Measurements from ENCODE around the gene NCDN.

Gene NCDN, protein sequence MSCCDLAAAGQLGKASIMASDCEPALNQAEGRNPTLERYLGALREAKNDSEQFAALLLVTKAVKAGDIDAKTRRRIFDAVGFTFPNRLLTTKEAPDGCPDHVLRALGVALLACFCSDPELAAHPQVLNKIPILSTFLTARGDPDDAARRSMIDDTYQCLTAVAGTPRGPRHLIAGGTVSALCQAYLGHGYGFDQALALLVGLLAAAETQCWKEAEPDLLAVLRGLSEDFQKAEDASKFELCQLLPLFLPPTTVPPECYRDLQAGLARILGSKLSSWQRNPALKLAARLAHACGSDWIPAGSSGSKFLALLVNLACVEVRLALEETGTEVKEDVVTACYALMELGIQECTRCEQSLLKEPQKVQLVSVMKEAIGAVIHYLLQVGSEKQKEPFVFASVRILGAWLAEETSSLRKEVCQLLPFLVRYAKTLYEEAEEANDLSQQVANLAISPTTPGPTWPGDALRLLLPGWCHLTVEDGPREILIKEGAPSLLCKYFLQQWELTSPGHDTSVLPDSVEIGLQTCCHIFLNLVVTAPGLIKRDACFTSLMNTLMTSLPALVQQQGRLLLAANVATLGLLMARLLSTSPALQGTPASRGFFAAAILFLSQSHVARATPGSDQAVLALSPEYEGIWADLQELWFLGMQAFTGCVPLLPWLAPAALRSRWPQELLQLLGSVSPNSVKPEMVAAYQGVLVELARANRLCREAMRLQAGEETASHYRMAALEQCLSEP

DNA sequence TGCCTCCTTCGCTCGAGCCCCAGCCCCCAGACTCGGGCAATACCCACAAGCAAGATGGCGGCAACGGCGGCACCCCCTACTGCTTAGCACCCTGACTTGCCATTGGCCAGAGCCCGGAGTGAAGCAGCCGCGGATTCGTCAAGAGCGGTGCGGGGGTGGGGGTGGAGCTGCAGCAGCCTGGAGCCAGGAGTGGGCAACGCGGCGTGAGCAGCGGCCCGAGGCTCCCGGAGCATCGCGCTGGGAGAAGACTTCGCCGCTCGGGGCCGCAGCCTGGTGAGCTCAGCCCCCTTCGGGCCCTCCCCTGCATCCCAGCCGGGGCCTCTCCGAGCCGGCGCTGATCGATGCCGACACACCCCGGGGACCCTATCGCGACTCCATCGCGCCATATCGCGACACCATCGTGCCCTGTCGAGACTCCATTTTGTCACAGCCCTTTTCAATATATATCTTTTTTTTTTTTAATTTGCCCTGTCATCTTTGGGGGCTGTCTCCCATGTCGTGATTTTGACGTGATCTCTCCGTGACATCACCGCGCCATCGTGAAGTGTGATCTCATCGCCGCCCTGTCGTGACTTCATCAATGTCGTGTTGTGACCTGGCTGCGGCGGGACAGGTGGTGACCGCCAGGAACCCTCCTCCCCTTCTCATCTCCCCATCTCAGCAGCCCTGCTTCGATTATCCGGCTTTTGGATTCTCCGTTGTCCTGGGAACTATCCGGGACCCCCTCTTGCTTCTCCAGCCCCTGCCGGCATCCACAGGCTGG lies at the start of gene NCDN:
Gene NCDN, plus strand, starts transcription at position 189 of the 763 bp plus-strand sequence. Its CDS starts 392 bp downstream, at position 581.
- peak; percentile 99 for DNase-seq

DNA sequence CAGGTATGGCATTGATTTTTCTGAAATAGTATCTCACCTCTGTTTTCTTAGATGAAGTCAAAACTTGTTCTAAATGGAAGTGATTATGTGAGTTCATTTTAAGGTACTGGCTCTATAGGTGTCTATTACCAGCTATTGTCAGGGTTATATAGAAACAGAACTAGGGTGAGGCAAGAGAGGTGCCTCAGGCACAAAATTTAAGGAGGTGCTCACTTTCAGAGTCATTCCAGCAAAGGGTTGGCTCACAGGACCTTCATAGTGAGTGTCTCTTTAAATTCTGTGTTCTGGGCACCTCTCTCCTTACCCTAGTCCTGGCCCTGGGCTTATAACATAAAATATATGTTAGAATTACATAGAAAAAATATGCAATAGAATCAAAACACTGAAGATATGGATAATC lies 49.7 kb upstream of the NCDN start:
- DNase-seq, result no peak

DNA sequence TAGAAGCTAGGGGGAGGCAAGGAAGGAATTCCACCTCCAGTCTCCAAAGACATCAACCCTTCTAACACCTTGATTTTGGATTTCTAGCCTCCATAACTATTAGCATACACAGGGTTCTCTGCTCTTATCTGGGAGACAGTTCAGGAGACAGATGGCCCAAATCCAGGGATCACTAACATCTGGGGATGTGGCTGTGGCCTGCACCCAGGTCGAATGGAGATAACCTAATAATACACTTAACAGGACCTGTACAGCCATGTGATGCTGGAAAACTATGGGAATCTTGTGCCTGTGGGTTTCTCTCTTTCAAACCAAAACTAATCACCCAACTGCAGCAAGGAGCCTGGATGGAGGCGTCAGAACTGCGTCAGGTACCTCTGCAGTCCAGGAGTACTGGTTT lies 48.0 kb upstream of the NCDN start:
- DNase-seq, result no peak

DNA sequence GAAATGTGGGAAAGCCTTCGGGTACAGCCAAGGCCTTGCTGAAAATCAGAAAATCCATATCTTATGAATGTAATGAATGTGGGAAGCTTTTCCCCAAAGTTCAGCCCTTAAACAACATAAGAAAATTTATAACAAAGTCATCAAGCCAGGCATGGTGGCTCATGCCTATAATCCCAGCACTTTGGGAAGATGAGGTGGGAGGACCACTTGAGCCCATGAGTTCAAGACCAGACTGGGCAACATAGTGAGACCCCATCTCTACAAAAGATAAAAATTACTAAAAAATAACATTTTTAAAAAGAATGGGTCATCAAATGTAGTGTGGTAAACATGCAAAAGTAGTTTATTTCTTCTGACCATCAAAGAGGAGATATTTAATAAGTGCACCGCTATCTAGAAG lies 46.3 kb upstream of the NCDN start:
- no peak for DNase-seq

DNA sequence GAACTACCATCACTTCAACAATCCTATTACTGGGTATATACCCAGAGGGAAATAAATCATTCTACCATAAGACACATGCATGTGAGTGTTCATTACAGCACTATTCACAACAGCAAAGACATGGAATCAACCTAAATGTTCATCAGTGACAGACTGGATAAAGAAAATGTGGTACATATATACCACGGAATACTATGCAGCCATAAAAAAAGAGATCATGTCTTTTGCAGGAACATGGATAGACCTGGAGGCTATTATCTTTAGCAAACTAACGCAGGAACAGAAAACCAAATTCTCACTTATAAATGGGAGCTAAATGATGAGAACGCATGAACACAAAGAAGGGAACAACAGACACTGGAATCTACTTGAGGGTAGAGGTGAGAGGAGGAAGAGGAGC lies 39.4 kb upstream of the NCDN start:
- no peak for DNase-seq

DNA sequence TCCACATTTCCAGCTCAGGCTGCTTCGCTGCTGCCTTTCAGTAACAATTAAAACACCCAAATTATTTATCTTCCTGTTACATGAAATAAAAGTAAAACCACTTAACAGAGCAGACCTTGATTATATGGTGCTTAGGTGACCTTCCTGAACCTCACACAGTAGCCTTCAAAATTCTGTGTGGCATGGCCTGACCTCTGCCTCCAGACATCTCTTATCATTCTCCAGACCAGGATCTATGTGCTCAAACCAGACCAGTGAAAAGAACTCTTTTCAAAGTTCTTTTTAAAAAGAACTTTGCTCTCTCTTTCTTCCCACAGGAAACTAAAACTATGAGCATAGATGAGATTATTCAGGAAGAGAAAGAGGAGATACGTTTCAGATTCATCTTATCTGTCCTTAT lies 38.2 kb upstream of the NCDN start:
- no peak for DNase-seq

DNA sequence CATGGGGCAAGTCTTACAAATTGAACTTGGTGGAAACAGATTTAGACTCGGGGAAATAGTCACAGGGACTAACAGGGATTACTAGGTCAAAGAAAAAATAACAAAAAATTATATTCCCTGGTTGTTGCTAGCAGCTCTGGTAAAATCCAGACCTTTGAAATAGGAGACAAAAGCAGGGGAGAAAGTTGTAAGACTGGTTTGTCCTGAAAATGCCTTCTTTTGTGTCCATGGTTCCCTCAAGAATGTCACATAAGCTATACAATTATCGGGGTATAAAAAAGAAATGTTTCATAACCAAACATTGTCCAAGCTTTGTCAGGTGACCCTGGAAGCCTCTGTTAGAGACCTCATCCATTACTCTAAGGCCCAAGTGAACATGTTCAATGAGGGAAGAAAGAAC lies 33.5 kb upstream of the NCDN start:
- no peak for DNase-seq

DNA sequence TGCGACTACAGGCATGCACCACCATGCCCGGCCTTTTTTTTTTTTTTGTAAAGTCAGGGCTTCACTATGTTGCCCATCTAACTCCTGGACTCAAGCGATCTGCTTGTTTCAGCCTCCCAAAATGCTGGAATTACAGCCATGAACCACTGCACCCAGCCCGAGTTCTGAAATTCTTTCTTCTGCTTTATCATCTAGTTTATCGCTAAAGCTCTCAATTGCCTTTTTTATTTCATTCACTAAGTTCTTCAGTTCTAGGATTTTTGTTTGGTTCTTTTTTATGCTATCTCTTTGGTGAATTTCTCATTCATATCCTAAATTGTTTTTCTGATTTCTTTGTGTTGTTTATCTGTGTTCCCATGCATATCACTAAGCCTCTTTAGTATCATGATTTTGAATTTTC lies 27.4 kb upstream of the NCDN start:
- no peak for DNase-seq

DNA sequence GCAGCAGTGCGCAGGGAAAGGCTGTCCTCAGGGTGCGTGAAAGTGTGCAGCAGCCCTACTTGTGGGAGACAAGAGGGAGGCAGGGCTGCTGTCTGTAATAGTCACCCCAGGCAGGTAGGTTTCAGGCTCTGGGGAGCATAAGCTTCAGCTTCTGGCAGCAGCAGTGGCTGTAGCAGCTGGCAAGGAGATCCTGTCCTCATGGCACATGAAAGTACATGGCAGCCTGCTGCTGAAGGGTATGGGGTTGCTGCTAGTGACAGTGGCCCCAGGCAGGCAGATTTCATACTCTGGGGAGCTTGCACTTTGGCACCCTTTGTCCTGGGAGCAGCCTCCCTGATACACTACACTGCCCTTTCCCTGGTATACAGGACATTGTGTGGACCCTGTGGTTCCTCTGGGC lies 26.7 kb upstream of the NCDN start:
- no peak for DNase-seq

DNA sequence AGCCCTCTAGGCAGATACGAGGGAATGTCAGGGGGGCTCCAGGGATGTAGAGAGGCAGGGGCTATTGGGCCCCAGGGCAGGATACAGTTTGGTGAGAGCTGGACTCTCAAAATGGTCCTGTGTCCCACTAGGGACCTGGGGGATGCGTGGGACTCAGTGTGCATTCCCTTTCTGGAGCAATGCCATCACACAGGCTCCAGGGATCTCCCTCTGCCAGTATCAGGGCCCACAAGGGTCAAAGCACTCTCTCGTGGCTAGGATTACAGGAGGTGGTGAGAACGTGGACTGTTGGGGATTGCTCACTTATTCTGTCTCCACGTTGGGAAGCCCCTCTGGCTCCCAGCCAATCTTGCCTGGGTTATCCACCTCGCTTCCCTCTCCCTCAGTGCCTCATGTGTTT lies 26.2 kb upstream of the NCDN start:
- no peak for DNase-seq

DNA sequence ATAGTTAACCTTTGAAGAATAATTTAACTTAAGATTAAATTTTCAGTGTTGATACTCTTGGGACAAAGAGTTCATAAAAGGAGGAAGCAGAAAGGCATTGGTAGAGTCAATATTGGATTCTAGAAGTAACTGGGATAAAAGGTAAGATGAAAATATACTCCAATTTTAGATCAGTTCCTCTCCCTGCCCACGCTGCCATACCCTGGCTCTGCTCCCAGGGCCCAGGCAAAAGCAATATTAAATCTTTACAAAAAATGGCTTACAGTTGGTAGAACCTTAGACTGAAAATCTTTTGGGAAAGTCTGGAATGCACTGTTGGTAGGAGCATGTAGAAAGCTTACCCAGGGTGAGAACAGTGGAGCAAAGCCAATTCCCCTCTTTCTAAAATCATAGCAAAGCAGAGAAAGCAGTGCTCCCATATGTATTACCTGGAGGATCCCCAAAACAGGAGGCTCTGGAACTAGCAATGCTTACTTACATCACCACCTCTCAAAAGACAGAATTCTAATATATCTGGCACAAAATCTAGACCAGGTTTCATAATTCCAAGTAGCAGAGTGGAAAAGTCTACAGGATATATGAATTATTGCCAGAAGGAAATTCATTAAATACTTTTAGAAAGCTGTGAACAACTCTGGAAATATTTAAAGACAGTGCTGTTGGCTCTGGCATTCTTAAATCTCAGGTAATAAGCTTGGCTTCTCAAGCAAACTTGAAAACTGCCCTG lies 24.9 kb upstream of the NCDN start:
- DNase-seq, result no peak

DNA sequence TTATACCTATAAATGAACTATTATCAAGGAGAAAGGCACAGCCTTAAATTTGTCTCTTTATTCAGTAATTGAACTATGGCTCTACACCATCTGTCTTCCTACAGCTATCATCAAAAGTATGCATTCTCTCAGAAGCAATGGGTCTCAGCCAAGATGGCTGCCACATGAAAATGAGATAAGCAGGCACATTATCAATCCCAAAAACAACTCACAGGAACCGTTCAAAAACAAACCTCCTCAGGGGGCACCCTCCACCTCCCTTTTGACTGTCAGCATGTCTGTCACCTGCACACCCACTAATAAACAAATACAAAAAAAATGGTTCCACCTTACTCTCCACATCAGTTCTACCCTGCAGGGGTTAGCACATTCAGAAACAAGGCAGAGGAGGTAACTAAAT lies 24.0 kb upstream of the NCDN start:
- no peak for DNase-seq

DNA sequence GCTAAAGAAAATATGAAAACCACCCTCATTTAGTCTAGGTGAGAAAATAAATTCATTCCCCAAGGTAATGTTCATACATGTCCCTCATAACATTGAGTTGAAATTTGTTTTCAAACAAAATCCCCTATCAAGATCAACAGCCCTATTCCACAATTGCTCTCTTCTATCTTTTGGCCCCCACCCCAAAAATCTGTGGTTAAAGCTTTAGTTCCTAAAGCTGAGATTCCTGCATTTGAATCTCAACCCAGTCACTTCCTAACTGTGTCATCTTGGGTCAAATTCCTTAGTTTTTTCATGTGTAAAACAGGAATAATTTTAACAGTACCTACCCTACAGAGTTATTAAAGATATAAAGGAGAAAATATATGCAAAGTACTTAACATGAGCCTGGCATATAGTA lies 22.4 kb upstream of the NCDN start:
- DNase-seq, result no peak

DNA sequence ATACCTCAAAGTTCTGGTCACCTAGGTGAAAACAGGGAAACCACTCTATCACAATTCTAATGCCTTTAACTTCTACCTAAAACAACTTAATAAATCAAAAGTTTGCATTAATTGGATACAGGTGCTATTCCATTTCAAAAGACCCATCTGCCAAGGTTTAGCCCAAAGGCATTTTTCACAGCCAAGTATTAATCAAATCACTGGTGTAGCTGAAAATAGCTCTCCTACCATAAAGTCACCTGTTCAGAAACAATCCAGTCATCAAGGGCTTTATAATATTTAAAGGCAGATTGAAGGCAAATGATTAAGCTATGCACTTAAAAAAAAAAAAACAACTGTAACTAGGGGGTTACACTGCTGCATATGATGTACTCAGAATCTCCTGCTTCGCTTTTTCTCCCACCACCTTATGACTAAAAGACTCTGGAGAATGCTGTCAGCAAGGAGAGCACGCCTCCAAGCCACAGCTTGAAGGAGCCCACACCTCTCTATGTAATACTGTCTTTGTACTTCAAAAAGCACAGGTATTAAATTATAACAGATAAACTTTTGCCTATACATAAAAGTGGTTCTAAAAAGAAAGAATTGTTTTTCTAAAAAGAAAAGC lies 20.9 kb upstream of the NCDN start:
- DNase-seq, result no peak

DNA sequence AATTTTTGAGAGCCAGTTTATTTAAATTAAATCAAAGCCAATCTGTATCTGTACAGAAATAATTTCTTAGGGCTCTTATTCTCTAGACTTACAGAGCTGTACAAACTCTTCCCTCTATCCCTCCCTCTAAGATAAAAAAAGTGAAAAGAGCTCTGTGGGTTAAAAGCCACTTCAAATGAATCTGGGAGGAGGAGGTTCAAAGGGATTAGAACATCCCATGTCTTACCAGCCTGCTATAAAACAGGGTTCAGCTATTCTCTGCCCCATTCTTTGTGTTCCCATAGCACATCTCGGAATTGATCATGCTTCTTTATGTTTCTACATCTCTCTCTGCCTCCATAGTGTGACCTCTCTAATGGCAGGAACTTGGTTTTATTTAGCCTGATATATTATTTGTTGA lies 19.8 kb upstream of the NCDN start:
- no peak for DNase-seq

DNA sequence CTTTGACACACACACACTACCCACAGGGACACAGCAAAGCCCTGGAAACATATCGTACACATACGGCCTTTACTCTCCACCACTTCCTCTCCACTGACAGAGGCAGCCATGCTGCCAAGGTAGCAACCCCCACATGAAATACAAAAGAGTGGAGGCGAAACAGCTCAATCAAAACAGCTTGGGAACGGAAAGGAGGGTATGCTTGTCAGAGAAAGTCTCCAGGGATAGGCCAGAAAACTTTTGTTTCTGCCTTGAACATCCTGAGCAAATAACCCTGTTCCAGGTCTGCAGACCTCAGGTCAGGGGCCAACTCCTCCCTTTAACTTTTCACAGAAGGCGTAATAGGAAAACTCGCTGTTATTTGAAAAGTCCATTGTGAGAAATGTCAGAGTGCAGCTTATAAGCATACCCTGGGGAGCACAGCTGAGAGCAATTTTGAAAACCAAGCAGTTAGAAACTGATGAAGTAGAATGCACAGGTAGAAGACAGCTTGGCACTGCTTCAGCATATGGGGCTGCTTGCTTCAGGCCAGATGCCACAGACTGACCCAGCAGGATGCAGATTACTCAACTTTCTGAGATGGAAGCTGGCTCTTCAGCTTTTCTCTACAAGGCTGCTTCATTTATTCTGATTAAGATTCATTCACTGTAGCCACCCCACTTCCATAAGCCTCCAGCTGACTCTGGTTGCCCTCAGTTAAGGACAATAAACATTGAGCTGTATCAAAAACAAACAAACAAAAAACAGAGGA lies 18.4 kb upstream of the NCDN start:
- DNase-seq, result no peak

DNA sequence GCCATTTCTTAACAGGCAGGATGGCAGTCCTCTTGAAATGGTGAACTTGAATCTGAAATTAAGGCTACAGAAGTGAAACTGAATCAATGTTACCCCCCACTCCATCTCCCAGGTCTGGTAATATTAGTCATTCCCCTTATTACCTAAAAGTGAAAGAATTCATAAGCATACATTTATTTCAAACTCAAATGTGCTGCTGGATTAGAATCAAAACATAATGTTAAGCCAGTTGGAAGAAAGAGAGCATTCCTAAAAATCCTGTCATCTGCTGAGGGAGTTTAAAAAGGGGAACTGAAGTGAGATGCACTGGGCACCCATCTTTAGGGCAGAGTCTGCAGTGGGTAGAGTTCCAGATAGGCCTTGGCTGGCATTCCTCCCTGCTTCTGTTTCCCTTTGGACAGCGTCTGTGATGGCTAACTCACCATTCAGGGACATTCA lies 17.8 kb upstream of the NCDN start:
- DNase-seq, result no peak

DNA sequence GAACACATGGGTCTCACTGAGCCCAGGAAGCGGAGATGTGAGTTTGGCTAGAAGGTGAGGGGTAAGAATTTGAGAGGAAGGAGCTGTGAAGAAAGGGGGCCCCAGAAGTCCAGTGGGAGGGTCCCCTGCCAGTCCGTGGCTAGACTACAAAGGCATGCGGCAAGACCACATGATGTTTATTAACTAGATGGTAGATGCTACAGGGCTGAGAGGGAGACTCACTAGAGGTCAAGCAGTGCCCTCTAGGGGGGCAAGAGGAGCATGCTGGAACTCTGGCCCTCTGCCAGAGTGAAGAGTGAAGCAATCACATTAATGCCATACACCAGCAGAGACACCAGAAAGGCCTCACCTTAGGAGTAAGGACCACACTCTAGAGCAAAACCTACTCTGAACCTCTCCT lies 12.6 kb upstream of the NCDN start:
- DNase-seq, result peak; percentile 63

DNA sequence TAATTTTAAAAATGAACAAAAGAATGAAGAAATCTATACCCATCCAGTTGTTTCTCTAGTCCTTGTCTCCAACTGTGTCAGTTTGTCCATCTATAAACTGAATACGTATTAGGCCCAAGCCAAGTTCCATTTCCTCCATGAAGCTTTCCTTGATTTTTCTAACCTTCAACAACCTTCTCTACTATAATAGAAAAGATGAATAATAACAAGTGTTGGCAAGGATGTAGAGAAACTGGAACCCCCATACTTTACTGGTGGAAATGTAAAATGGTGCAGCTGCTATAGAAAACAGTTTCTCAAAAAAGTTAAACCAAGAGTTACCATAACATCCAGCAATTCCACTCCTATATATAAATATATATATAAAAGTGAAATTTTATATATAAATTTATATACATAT lies 11.0 kb upstream of the NCDN start:
- no peak for DNase-seq

DNA sequence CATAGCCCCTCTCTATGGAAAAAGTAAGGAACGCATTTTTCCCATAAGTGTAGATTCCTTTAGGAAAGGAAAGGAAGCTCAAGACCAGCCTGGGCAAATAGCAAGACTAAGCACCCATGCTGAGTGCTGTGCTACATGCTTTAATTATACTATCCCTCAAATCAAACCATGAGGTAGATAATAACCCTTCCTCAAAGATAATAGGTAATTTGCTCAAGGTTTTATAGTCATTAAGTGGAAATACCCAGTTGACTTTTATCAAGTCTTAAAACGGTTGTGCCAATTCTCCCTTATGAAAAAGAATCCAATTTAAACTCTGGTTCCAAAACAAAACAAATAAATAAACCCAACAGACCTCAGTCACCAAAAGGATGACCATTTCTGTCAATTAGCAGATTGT lies 3.7 kb upstream of the NCDN start:
- no peak for DNase-seq

DNA sequence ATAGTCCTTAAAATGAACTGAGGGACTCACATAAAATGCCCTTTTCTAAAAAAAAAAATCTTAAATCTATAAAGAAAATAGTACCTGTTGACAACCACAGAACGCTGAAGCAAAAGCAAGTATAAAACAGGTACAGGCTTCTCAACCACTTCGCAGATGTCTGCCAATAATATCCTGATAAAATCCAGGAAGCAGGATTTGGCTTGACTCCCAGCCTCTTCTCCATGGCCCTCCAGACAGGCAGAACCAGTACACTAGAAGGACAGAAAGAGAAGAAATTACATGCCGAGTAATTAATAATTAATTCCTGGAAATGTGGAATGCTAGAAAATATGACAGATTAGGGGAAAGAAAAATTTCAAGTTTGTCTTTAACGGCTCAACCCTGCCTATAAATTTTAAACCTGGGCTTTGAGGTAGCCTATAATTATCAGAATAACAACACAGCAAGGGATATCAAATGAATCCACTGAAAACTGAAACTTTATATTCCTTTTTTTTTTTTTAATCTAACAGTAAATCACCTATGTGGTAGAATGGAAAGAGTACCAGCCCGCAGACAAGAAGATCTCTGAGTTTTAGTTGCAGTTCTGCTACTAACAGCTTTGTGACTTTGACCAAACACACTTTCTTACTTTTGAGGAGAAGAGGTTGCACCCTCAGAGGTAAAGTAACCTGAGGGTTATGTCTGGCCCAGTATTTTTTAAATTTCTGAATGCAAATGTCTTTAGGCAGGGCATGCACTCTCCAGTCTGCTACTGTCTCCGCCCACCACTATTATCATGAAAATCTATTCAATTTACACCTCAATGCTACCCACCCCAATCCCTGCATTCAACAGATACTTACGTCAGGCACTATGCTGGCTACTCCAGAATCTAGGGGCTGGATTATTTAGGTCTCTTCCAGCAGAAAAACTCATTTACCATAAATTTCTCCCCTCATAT lies 3.1 kb upstream of the NCDN start:
- DNase-seq, result no peak

All from activated CD8-positive, alpha-beta memory T cell treated with anti-CD3 and anti-CD28 coated beads for 24 hours (primary cell).